Hepatic stellate cell (primary cell): ENCODE results near the gene MRPS21.
"Not testable (repeated sequence)": the region's sequence is repeated elsewhere in the genome, so short reads cannot be mapped to it uniquely, and the experiment has no call there.

Experiments
- DNase-seq: peaks from one replicate; pipeline ENCODE4 v3.0.0; 2011; ENCODE audit warnings: low spot score

Gene MRPS21

GRCh38 chr1:150281758-150282557 is 11.7 kb upstream of the MRPS21 start, which contains the start of gene CIART:
Gene CIART (plus strand): TSS chr1:150282554. CDS start chr1:150283268, 714 bp downstream.
- peak; percentile 96 for DNase-seq

DNA sequence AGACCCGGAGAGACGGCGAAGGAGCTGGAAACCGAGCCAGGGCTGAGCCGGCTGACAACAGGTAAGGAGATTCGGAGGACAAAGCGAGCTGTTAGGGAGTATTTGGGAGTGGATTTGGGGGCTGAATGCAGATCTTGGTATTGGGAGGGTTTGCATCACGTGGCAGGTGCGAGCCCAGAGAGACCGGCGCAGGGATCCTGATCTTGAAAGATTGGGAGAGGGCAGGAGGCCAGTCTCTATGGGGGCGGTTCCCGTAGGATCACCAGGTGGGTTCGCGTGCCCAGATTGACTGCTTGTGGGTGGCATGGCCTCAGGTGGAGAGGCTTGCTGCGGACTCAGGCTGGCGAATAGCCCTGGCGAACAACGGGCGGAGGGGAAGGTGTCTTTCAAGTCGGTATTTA is 11.1 kb upstream of the MRPS21 start:
- no peak for DNase-seq

DNA sequence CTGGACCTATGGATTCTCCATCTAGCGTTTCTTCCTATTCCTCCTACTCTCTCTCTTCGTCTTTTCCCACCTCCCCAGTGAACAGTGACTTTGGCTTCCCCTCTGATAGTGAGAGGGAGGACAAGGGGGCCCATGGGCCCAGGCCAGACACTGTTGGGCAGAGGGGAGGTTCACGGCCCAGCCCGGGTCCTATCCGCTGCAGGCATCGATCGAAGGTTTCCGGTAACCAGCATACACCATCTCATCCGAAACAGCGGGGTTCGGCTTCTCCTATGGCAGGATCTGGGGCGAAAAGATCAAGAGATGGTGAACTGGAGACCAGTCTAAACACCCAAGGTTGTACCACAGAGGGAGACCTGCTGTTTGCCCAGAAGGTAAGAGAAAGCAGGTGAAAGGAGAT is 10.4 kb upstream of the MRPS21 start:
- no peak for DNase-seq

DNA sequence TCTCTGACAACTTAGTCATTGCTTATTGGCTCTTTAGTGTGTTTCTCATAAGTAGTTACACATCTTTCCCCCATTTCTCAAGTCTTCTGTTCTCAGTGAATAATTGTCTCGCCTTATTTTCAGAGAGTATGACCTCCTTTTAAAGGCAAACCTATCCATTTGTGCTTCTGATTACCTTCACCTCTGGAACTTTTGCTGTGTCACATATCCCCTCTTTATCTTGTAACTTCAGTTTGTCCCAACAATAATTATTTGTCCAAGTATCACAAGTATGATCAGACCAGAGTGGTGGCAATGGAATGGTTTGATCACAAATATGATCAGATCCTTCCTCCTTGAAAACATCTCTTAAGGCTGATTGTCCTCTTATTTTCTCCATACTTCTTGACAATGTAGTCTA is 5.3 kb upstream of the MRPS21 start:
- DNase-seq: no peak

DNA sequence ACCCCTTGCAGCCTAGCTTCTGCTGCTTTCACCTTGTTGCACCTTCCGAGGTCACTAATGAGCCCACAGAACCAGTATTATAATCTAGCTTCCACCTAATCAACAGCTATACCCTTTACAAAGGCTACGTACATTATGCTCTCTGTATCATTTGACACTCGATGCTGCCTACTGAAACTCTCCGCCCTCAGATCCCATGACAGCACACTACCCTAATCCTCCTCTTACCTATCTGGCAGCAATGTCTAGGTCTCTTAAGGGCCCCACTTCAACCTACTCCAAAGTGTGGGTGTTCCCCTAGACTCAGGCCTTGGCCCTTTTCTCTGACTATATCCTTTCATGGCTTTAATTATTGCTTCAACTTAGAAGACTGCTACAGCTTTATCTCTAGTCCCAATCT is 4.8 kb upstream of the MRPS21 start:
- DNase-seq: no peak

DNA sequence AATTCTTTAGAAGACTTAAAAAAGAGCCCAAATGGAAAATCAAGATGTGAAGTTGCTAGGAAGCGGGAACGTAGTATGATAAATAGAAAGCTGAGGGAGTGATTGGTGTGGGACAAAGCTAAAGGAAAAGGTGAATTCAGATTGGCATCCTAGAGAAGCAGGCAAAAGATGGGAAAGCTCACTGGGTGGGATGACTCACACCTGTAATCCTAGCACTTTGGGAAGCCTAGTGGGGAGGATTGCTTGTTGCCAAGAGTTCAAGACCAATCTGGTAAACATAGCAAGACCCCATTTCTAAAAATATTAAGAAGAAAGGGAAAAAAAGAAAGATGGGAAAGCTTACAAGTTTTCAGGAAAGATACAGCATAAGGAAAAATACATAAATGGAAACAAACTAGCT is 1.8 kb downstream of the MRPS21 start:
- DNase-seq: no peak

DNA sequence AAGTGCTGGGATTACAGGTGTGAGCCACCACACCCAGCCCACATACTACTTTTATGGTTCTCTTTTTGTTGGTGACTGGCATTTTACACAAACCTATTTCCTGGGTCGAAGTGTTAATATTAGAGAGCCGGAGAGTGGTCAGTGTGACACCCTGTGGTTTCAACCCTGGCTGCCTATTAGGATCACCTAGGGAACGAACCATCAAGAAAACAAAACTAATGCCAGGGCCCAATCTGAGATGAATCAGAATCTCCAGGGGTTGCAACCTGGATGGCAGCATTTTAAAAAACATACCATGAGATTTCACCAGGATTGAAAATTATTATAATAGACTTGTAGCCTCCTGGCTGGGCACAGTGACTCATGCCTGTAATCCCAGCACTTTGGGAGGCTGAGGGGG is 6.1 kb downstream of the MRPS21 start:
- DNase-seq: no peak

DNA sequence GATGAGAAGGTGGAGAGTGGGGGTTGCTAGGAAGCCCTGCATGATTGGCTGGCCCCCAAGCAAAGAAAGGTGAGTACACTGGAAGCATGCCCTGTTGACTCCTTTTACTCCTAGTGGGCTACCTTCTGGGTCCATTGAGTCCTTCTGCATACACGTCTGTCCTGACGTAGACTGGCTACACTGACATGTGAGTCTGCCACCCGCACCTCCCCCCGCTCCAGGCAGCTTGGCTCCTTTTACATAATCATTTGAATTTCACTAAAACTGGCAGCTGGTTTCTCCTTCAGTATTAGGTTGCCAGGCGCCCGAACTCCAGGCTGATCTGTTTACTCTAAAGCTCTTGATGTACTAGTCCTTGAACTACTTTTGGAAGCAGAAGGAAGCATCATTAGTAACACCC is 8.7 kb downstream of the MRPS21 start:
- DNase-seq: no peak

- DNase-seq: no peak
Observed at GRCh38 chr1:150302902-150303301, 9.2 kb downstream of the MRPS21 start.

DNA sequence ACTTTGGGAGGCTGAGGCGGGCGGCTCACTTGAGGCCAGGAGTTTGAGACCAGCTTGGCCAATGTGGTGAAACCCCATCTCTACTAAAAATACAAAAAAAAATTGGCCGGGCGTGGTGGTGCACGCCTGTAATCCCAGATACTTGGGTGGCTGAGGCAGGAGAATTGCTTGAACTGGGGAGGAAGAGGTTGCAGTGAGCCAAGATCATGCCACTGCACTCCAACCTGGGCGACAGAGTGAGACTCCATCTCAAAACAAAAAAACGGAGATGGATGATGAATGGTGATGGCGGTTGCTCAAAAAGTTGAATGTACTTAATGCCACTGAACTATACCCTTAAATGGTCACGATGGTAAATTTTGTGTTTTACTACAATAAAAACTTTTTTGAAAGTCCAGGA is 14.9 kb downstream of the MRPS21 start:
- DNase-seq: not testable (repeated sequence)

DNA sequence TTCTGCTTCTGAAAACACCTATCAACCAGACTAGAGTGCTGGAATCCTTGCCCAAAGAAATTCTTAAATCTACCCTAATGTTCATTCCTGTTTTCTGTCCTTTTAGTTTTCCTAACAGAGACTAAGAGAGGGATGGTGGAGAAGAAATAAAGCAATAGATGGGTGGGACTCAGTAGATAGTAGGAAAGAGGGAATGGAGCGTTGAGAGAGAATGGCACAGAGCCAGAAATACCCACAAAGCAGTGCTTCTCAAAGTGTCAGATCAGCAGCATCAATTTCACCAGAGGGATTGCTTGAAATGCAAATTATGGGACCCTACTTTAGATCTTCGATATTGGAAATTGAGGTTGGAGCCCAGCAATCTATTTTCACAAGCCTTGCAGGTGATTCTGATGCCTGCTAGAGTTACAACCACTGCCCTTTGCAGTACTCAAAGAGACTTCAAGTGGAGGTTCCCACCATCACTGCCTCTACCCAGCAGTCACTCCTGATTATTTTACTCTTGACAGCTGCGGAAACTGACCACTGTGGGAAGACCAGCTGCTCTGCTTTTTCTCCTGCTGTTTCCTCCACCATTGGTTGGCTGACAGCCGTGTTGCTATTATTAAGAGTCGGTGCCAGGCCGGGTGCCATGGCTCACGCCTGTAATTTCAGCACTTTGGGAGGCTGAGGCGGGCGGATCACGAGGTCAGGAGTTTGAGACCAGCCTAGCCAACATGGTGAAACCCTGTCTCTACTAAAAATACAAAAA is 16.3 kb downstream of the MRPS21 start:
- no peak for DNase-seq

DNA sequence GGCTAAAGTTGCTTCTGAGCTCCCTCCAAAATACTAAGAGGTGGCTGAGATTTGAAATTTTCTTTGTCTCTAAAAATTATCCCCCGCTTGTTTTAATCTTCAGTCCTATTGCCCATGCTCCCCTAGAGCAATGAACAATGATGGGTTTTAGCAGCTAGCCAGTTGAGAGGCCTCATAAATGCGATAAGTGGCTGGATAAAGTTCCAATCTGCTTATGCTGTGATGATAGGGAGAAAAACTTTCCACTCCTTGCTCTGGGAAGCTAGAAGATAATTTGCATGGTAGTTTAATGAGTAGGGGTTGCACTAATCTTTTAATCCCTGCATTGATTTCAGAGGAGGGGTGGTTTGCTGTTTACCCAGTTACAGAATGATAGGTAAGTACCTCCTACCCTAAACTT is 18.1 kb downstream of the MRPS21 start:
- no peak for DNase-seq

DNA sequence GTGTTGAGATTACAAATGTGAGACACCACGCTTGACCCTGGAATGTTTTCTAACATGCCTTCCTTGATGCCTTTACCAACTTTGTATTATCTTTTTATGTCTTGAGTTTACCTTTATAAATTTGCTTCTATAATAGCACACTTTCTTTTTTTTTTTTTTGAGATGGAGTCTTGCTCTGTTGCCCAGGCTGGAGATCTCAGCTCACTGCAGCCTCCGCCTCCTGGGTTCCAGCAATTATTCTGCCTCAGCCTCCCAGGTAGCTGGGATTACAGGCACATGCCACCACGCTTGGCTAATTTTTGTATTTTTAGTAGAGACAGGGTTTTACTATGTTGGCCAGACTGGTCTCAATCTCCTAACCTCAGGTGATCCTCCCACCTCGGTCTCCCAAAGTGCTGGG is 21.0 kb downstream of the MRPS21 start:
- not testable (repeated sequence) for DNase-seq

DNA sequence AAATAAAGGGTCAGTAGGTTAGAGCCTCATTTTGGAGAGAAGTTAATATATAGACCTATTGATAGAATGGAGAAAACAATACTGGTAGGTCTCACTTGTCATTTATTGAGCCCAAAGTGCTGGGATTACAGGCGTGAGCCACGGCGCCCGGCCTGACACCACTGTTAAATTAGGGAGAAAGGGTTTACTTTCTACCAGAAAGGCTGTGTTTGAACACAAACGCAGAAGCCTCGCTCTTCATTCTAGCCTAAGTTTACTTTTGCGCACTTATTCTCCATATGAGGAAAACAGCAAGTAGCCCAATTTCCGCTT is 27.0 kb downstream of the MRPS21 start:
- no peak for DNase-seq

- DNase-seq: peak; percentile 17
Observed at GRCh38 chr1:150321826-150322166, 28.1 kb downstream of the MRPS21 start.

DNA sequence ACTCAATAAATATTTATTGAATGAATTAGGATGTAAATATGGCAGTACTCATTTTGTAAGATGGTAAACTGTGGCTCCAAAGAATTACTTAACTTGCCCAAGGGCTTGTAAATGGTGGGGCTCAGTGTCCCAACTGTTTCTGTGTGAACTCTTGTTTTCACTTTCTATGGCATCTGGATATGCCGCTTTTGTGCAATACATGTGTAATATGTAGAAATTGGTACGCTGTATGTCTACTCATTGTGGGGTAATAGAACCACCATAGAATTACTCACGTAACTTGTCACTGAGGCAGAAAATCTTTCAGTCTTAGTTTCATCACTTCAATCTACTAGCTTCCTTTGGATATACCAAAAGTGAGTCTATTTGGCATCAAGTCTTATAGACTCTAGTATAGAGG is 28.6 kb downstream of the MRPS21 start:
- DNase-seq: no peak

- no peak for DNase-seq
Observed at GRCh38 chr1:150332651-150333290, 39.1 kb downstream of the MRPS21 start.

- no peak for DNase-seq
Observed at GRCh38 chr1:150346316-150346715, 52.7 kb downstream of the MRPS21 start.

DNA sequence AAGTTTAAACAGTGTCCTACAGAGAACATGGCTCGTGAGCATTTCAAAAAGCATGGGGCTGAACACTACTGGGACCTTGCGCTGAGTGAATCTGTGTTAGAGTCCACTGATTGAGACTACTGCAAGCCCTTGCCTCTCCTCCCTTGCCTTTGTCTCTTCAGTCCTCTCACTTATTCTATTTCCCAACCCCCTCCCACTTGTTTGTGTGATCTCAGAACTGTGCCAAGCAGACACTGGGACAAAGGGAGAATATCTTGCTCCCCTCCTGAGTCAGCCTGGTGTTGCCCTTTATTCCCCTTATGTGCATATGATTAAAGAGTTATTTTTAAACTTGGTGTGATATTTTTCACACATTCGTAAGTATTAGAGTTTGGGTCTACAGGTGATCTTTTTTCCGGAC is 59.2 kb downstream of the MRPS21 start:
- no peak for DNase-seq
